Measurements from ENCODE around the gene OR2AE1. TPM values are rescaled to one million over a fixed set of nuclear protein-coding genes. Genes with fewer than 3 reads are reported as not detected.
A peak's percentile ranks its signal among the peaks of the same experiment; 100 is the strongest.

The OR2AE1 gene
- total RNA-seq, 1 donor from 2014 or later, result not detected

DNA sequence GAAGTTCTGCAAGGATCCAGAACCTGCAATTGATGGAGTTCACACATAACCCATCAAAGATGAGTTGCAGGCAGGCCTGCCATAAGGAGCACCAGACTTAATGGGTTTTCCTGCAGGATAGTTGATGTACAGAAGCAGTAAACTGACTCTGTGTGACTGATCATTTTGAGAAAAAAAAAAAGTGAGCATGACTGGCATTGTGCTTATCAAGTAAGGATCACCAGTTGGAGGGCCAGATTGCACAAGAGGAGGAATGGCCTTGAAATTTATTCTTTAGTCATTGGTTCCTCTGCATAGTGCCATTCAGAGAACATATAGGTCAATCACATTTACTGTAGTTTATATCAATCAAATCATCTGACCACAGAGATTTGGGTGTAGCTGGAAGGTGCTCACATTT is 45.2 kb downstream of the OR2AE1 start:
- no peaks in the 10 kb centered on the region for H3K36me3 ChIP-seq (ENCODE audit: control insufficient read depth, insufficient read depth, low read length)
- H3K27me3 ChIP-seq (ENCODE audit: control insufficient read depth, insufficient read depth, low read length), result no peaks in the 10 kb centered on the region
- no peak for DNase-seq (ENCODE audit: low read depth)
- TF ChIP-seq, protein P1, sequence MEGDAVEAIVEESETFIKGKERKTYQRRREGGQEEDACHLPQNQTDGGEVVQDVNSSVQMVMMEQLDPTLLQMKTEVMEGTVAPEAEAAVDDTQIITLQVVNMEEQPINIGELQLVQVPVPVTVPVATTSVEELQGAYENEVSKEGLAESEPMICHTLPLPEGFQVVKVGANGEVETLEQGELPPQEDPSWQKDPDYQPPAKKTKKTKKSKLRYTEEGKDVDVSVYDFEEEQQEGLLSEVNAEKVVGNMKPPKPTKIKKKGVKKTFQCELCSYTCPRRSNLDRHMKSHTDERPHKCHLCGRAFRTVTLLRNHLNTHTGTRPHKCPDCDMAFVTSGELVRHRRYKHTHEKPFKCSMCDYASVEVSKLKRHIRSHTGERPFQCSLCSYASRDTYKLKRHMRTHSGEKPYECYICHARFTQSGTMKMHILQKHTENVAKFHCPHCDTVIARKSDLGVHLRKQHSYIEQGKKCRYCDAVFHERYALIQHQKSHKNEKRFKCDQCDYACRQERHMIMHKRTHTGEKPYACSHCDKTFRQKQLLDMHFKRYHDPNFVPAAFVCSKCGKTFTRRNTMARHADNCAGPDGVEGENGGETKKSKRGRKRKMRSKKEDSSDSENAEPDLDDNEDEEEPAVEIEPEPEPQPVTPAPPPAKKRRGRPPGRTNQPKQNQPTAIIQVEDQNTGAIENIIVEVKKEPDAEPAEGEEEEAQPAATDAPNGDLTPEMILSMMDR (IDR thresholded peaks at IDR 0.05; ENCODE audit: insufficient read depth, low read length, poor library complexity, severe bottlenecking), result no peak
- no peak overlapping the region for H3K4me3 ChIP-seq (ENCODE audit: low read depth, low read length)

DNA sequence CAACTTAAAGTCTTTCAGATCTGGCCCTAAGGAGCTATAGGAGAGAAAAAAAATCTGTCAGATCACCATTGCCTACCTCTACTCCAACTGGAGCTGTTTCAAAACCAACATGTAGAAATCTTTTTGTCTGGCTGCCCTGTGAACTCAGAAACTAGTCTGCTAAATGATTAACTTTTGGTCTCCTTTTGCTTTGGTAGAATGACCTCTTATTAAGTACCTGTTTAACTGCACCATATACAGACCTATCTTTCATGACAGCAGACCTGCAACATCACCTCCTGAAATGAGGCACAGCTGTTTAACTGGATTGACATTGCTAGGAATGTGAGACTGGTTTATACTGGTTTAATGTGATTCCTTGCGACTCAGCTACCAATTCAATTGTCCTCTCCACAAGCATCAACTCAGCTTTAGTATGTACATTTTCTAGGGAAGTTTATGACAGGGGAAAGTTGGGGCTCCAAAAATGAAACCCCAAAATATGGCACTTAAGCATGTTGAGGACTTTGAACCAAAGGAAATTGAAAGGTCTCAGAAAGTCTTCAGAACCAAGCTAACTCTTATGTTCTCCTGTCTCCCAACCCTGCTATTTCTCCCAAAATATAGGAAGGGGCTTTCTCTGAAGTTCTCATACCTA is 47.2 kb downstream of the OR2AE1 start:
- no peak overlapping the region for H3K4me3 ChIP-seq (ENCODE audit: low read depth, low read length)
- H3K36me3 ChIP-seq (ENCODE audit: control insufficient read depth, insufficient read depth, low read length), result no peaks in the 10 kb centered on the region
- DNase-seq (ENCODE audit: low read depth), result peak; percentile 50
- TF ChIP-seq, protein P1 (IDR thresholded peaks at IDR 0.05; ENCODE audit: insufficient read depth, low read length, poor library complexity, severe bottlenecking), result no peak
- no peaks in the 10 kb centered on the region for H3K27me3 ChIP-seq (ENCODE audit: control insufficient read depth, insufficient read depth, low read length)

DNA sequence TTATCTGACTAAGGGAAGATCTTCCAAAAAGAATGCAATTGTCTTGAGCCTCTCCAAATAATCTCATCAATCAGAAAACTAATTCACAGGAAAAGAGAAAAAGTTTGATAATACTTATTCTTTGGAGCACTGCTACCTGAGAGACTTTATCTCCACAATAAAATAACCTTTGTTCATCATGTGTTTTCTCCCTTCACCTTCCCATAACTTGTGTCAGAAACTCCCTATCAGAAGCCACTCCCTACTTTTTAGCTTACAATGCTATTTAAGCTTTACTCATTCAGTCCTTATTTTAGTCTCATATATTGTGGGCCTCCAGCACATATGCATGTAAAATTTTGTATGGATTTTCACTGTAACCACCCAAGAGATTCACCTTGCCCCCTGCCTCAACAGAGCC is 48.0 kb downstream of the OR2AE1 start:
- Histone ChIP-seq H3K36me3 (ENCODE audit: control insufficient read depth, insufficient read depth, low read length) (no peaks in the 10 kb centered on the region), H3K4me3 (ENCODE audit: low read depth, low read length) (no peak overlapping the region), H3K27me3 (ENCODE audit: control insufficient read depth, insufficient read depth, low read length) (peaks cover 2% of the 10 kb centered on the region)
- no peak for DNase-seq (ENCODE audit: low read depth)
- TF ChIP-seq, protein P1 (IDR thresholded peaks at IDR 0.05; ENCODE audit: insufficient read depth, low read length, poor library complexity, severe bottlenecking), result no peak

DNA sequence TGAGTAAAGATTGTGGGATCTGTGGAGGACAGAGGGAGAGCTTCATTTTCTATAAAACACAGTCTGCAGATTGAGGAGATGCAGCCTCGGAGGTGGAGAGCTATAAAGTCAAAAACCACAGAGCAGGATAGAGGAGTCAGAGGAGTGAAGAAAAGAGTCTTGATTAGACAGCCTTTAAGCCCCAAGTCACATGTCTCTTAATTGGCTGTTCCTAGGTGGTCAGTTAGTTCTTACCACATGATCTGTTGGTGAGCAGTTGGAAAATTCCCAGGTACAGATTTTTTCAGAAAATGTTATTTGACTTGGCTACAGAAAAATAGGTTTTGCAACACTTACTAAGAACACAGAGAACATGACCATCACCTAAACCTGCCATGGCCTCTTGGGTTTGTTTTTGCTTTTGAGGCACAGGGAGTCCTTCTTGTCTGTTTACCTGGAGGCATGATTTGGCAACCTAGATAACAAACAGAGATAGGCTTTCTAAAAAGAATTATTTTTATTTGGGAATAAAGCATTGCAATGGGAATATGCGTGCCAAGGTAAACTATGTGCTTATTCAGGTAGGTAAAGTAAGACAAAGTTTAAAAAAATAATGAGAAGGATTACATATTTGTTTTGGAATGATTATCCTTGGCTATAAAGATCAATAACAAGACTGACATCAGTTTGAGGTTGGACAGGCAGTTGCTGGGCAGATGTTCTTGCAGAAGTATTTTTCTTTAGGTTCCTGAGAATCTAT is 49.6 kb downstream of the OR2AE1 start:
- no peak for DNase-seq (ENCODE audit: low read depth)
- TF ChIP-seq, protein P1 (IDR thresholded peaks at IDR 0.05; ENCODE audit: insufficient read depth, low read length, poor library complexity, severe bottlenecking), result no peak
- H3K27me3 ChIP-seq (ENCODE audit: control insufficient read depth, insufficient read depth, low read length), result peaks cover 2% of the 10 kb centered on the region
- no peak overlapping the region for H3K4me3 ChIP-seq (ENCODE audit: low read depth, low read length)
- no peaks in the 10 kb centered on the region for H3K36me3 ChIP-seq (ENCODE audit: control insufficient read depth, insufficient read depth, low read length)

Other genes starting within 250 kb of the OR2AE1 start
- 0.25 TPM in 1 of 2 replicates, not detected in the other for gene CYP3A5, start 197.0 kb downstream of the OR2AE1 start, total RNA-seq
- gene CYP3A7, start 141.8 kb downstream of the OR2AE1 start, total RNA-seq, result not detected in 2 replicates
- not detected in 2 replicates for gene CYP3A4, start 92.8 kb downstream of the OR2AE1 start, total RNA-seq
- not detected in 2 replicates for gene CYP3A43, start 49.0 kb downstream of the OR2AE1 start, total RNA-seq
- 32.6 and 36.0 TPM in 2 replicates for gene TRIM4, start 42.5 kb upstream of the OR2AE1 start, total RNA-seq
- gene GJC3, start 52.6 kb upstream of the OR2AE1 start, total RNA-seq, result not detected in 2 replicates
- 0.75 TPM in 1 of 2 replicates, not detected in the other for gene AZGP1, start 99.0 kb upstream of the OR2AE1 start, total RNA-seq
- 32.5 and 40.3 TPM in 2 replicates for gene ZKSCAN1, start 138.6 kb upstream of the OR2AE1 start, total RNA-seq
- gene ZSCAN21, start 172.7 kb upstream of the OR2AE1 start, total RNA-seq, result 14.8 and 21.7 TPM in 2 replicates
- gene ZNF3, start 204.7 kb upstream of the OR2AE1 start, total RNA-seq, result 39.9 and 44.9 TPM in 2 replicates
- 43.3 and 45.2 TPM in 2 replicates for gene COPS6, start 211.9 kb upstream of the OR2AE1 start, total RNA-seq
- gene MCM7, start 224.4 kb upstream of the OR2AE1 start, total RNA-seq, result 96.9 and 101 TPM in 2 replicates
- gene AP4M1, start 224.6 kb upstream of the OR2AE1 start, total RNA-seq, result 23.6 and 29.4 TPM in 2 replicates
- gene TAF6, start 242.3 kb upstream of the OR2AE1 start, total RNA-seq, result 69.0 and 80.5 TPM in 2 replicates
- gene CNPY4, start 242.6 kb upstream of the OR2AE1 start, total RNA-seq, result 10.1 TPM in 2 replicates
- 2.3 and 3.5 TPM in 2 replicates for gene MBLAC1, start 249.9 kb upstream of the OR2AE1 start, total RNA-seq

Data from kidney epithelial cell (primary cell).